Ovary (tissue), 3 donors: ENCODE measurements around the gene RIC3.

Source experiments
- CTCF ChIP-seq, 3 donors: fragments of 450-650 bp in 2 of 3; fragments of 200-600 bp in 1 of 3; IDR thresholded peaks; one replicate each; pipeline versions ENCODE4 v1.5.1 to v1.8.0; 2016 to 2022; ENCODE audit warnings: antibody characterized with exemption in 3 of 3, mild to moderate bottlenecking in 1 of 3
- EP300 ChIP-seq: sonication (generic); formaldehyde crosslinking; IDR thresholded peaks from one replicate; pipeline ENCODE4 v1.6.1; 2017; ENCODE audit warnings: antibody characterized with exemption
- POLR2A ChIP-seq: fragments of 450-650 bp; IDR thresholded peaks from one replicate; pipeline ENCODE4 v1.6.1; 2017; ENCODE audit warnings: antibody characterized with exemption, mild to moderate bottlenecking, moderate library complexity
- donor health status: DM: no; HTN: no; CAD: no.

DNA sequence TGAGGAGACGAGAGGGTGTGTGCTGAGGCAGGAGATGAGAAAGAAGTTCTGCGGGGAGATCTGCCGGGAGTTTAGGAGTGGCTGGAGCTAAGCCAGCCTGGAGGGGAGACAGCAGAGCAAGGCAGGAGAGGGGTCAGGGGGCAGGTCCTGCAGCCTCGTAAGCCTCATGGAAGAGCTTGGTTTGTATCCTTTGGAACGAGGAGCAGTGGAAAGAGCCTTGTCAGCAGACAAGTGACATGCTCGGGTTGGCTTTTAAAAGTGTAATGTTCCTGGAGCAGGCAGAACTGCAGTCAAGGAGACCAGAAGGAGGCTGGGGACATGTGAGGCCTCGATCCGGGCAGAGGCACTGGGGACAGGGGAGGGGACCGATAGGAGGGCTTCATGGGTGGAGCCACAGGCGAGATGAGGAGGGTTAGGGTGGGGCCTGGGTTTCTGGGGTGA, 109.2 kb downstream of the RIC3 start:
- TF ChIP-seq CTCF (IDR thresholded peaks at IDR 0.05) (no peak), POLR2A (no peak), EP300 (no peak)
